GM21390 (cell line): ENCODE data around the gene RTTN.
"Not testable (repeated sequence)": the region's sequence is repeated elsewhere in the genome, so short reads cannot be mapped to it uniquely, and the experiment has no call there.

Source experiments
- ATAC-seq: cut with Tn5 transposase; IDR thresholded peaks from one replicate; pipeline ENCODE4 v1.9.1; 2021; ENCODE audit not compliant: unreplicated experiment

Gene RTTN

DNA sequence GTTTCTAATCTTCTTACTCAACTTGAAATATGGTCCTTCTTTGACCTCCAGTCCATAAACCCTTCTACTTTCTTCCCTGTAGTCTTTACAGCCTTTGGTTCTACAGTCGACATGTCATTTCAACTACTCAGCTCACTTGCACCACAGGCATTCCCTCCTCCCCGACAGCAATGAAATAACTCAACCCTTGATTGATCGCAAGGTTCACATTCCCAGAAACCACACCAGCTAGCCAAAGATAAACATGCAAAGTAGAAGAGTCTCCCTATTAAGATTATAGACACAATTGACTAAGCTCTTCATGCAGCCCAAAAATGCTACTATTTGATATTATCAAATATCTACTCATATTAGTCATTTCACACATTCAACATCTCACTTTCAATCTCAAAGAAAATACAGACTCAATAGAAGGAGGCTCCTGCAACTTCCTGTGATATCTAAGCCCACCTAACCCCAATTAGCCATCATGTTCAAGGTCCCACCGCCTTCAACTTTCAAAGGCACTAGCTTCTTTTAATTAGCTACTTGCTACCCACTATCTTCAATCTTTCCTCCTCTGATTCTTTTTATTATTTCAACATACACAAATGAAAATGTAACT, 50.8 kb downstream of the RTTN start:
- no peak for ATAC-seq

DNA sequence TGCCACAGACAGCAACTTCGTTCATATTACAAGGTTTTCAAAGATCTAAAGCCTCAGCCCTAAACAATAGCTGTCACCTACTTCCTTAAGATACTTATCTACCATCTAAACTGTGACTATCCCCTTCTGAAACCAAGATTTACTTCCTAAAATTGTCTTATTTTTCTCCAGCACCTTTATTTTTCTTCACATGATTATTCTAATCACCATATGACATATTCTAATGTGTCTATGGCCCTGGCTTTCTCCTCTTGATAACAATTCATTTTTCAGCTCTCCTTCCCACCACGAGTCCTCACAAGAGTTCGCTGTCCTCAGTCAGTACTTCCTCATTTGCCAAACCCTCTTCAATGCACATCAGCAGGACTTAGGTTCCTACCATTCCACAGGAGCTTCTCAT, 53.9 kb downstream of the RTTN start:
- peak; percentile 47 for ATAC-seq

DNA sequence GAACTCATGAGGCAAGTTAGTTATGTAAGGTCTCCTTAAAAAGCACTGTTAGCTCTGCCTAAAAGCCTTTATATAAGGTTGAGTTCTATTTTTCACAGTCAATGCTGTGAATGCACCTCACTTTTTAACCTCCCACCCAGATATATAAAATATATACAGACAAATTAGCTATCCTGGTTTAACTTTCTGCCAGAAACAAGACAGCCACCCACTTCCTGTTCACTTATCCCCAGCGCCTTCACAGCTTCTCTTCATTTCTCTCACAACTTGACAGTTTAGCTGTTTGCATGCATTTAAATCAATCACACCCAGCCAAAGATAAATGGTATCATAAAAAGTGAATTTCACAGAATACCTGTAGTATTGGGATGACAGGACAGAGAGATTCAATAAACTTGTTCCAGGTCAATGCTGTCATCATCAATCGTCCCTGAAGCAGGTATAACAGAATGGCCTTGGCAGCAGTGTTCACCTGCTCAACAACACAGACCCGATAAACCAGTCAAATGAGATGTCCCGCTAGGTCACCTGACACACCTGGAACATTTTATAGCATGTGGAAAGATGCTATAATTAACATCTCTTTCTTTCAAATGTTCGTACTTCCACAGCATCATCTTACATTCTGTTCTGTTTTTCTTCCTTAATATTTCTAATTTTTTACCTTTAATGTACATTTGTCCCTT, 55.7 kb downstream of the RTTN start:
- ATAC-seq: no peak

DNA sequence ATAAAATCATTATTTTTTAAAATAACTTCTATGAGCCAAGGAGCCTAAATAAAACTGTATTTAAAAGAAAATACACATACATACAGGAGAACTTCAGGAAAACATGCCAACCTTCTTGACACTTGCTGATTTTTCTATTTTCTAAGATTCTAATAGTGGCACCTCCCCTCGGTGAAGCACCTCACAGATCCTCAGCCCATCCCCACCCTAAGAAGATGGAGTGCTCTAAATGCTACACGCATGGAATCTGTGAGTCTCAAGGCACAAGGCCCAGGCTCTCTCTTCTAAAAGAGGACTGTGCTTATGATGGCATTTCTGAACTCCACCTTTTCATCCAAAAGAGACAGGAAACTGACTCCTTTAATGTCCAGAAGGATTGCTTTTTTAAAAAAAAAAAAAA, 56.3 kb downstream of the RTTN start:
- ATAC-seq: no peak

DNA sequence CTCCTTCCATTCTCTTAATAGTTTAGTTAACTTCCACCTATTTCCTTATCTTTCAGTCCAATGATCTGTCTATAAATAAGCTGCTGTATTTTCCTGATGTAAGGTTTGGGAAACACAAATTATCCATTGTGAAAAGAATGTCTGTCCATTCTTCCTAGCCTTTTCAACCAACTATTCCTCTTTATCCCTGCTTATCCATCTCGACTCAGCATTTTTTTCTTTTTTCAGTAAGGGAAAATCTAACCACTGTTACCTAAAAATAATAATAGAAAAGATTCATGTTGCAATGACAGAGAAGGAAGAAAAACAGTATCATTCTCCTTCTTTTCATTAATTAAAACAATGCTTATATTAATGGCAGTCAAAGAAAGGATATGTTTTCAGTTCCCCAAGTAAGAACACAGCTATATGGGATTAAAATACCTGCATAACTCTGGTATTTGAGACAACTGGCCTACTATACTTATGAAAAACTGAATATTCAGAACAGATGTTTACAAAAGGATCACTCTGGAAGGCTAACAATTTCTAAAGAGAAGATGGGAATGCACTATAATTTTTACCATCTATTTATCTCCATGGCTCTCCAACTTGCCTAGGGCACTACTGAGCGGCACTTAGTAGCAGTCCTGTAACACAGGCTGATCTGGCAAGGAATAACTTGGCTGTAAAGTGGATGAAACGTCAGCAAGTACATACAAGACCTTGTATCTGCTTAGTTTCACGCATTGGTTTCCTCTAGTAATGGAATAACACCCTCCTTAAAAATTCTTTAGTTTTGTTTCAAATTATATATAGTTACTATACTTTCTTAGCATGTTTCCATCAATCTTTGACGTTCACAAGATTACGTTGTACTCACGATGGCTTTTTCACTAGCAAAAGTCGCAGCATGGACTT, 57.2 kb downstream of the RTTN start:
- no peak for ATAC-seq

DNA sequence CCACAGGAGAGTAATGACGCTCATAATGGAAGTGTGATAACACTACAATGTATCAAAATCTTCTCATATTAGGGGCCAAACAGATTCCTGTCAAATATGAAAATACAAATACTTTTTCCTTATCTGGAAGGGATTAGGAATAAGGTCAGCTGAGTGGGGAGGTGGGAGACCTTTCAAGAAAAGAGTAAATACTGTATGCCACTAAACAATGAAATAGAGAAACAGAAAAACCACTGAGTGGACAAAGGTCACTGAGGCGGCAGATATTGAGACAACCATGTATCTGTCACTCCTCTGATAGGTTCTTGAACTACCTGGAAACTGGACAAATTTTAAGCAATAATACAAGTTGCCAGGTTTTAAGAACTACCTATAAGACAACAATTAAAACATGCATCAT, 59.3 kb downstream of the RTTN start:
- ATAC-seq: no peak

DNA sequence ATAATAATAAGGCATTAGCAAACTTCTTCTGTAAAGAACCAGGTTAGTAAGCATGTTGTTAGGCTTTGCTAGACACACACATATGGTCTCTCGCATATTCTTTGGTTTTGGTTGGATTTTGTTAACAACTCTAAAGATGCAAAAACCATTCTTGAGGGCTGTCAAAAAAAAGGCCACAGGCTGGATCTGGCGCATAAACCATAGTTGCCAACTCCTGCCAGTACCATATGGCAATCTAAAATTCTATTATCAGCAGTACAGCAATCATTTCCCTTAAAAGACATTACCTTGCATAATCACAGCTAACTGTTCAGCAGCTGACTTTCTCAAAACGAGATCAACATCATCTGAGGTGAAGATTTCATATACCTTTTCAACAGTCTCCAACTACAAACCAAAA, 63.5 kb downstream of the RTTN start:
- ATAC-seq: no peak

DNA sequence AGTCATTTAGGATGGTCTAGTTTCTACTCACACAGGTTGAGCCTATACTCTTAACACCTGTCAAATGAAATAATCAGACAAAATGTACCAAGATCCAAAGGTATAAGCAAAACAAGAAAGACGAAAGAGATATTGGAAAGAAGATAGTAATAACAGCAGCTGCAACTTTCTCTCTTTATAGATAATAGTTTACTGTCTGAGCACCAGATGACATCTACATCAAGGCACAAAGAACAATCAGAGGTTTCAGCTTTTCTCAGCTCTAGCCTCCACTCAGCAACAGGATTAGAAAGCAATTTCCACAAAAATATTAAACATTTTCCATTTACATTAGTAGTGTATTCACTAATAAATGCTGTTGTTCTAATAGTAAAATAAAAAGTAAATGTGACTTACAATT, 66.3 kb downstream of the RTTN start:
- ATAC-seq: no peak

DNA sequence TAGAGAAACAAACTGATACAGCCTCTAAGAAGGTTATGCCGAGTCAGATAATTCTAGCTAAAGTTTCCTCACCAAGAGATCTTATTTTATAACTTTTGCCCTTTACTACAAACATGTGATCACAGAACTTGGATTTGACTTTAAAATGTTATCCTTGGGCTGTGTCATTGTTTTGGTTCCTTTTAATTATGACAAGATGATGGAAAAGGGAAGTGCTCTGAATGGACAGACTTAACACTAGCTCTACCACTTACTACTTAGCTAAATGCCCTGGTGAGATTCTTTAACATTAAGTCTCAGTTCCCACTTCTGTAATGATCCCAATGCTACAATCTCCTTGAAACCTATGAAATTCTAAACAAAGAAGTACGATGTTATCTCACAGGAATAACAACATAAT, 69.9 kb downstream of the RTTN start:
- no peak for ATAC-seq

DNA sequence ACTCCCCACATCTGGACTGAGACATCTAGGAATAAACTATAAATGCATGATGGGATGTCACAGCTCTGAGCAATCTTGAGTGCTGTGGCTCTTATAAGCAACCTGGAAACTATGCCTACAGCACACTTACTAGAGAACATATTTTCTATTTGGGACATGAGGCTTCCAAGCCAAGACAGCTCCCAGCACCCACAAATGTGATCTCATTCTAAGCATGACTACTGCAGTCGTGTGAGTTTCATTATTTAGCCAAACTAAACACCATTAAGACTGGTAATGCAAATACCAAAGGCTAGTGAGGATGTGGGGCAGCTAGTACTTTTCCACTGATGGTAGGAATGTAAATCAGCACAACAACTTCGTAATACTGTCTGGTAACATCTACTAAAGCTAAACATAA, 72.5 kb downstream of the RTTN start:
- ATAC-seq: no peak

DNA sequence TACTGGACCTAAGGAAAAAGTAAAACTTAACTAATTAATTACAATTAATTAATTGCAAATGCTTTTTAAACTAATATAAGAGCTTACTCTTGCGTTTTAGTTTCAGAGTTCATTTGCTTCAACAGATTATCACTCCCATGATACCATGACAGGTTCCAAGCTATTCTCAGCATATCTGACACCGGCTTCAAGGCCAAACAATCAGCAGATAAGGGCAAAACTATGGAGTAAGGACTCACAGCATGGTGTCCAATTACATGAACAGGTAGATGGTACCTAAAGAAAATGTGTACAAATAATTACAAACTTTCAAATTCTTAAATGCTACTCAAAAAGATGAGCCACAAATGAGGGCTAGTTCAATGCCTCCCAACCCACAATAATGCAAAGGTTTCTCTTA, 77.2 kb downstream of the RTTN start:
- no peak for ATAC-seq

DNA sequence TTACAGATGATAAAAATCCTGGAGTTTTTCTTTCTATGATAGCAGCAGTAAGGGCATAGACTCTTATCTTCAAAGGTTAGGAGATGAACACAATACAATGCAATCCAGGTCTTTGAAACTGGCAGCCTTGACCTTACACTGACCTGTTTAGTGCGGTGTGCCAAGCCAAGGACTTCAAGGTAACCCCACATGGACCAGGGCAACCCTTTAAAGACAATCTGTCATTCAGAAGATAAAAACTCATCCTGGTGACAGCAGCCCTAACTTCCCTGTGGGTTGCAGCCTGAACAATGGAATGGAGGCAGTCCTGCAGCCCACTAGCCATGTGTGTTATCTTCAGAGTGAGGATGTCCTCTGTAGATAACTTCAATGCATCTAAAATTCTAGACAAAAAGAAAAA, 78.1 kb downstream of the RTTN start:
- no peak for ATAC-seq

DNA sequence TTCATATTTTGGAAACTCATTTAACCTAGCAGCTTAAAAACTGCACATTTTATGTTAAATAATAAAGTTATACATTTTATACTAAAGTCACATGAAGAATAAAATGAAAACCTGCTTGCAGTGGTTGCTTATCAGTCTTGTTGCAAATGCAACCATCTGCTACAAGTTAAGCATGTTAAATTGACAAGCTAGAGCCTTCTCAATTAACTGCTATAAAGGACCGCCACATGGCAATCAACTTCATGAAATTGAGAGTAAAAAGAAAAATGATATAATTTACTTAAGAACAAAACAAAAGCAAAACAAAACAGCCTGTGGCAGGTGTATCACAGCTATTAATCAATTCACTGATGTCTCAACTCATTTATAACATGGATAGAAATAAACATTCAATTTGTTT, 78.7 kb downstream of the RTTN start:
- ATAC-seq: no peak

DNA sequence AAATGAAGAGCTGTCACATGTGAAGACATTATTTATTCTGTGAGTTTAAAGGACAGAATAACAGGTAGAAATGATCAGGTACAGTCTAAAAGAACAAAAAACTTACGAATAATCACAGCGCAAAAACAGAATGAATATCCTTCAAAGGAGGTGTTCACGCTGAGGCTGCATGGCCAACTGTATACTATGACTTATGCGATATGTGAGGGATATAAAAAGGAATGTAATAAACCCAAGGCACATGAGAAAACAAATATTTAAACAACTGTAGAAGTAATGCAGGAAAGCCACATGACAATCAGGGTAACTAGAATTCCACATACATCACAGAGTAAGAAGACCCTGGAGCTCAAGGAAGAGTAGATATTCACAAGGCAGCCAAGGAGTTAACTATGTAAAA, 81.3 kb downstream of the RTTN start:
- ATAC-seq: no peak

DNA sequence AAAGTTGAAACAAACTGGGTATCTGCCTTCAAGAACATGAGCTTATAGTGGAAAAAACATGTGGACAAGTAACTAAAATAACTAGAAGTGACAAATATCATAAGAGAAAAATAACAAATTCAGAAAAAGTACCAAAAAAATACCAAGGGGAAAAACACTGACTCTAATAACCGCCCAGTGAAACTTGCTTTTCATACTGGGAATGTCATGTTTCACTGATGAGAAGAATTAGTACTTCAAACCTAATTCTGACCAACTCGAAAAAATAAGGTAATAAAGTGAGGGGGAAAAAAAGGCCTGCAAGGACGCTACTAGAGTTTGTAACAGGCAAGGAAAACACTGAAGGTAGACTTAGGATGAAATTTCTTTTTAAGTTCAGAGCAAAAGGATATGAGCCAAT, 83.6 kb downstream of the RTTN start:
- ATAC-seq: peak; percentile 49

DNA sequence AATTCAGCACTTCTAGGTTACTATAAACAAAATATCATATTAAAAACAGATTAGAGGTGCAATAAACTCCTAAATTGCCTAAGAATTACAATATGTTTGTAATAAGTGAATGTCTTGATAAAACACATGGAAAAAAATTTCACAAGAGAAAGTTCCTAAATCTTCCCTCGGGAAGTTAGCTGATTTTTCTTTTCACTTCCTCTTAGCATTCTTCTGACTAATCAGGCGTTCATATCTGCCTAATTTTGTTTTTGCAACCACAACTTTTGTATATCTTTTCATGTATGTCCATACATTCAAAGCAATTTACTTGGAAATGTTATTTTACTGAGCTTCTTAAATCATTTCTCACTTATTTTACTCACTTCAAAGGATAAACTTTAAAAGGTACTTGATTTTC, 88.5 kb downstream of the RTTN start:
- no peak for ATAC-seq

DNA sequence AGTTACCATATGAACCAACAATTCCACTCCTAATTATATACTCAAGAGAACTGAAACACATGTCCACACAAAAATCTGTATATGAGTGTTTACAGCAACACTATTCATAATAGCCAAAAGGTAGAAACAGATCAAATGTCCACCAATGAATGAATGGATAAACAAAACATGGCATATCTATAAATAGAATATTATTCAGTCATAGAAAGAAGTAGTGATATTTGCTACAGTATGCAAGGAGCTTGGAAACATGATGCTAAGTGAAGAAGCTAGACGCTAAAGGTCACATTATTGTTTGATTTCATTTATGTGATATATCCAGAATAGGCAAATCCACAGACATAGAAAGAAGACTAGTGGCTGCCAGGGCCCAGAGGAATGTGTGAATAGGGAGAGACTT, 92.0 kb downstream of the RTTN start:
- no peak for ATAC-seq

DNA sequence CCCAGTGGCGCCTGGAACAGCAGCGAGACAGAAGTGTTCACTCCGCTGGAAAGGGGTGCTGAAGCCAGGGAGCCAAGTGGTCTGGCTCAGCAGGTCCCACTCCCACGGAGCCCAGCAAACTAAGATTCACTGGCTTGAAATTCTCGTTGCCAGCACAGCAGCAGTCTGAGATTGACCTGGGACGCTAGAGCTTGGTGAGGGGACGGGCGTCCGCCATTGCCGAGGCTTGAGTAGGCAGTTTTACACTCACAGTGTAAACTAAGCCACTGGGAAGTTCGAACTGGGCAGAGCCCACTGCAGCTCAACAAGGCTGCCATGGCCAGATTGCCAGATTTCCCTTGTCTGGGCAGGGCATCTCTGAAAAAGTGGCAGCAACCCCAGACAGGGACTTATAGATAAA, 94.8 kb downstream of the RTTN start:
- no peak for ATAC-seq

DNA sequence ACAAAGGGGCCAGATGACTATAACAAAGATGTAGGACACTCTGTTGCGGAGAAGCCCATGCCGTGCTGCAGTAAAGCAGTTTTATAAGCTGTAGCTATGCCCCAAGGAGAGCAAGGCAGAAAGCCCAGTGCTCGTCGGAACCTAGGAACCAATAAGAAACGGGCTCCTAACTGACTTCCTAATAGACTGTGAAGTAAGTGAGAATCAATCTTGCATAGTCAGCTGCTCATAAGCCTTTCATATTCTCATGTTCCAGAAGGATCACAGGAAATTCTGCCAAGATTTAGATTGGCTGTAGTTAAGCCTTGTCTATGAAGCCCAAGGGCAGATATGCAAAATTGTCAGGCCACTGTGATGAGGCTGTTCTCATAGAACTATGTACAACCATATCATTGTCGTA, 98.4 kb downstream of the RTTN start:
- no peak for ATAC-seq

DNA sequence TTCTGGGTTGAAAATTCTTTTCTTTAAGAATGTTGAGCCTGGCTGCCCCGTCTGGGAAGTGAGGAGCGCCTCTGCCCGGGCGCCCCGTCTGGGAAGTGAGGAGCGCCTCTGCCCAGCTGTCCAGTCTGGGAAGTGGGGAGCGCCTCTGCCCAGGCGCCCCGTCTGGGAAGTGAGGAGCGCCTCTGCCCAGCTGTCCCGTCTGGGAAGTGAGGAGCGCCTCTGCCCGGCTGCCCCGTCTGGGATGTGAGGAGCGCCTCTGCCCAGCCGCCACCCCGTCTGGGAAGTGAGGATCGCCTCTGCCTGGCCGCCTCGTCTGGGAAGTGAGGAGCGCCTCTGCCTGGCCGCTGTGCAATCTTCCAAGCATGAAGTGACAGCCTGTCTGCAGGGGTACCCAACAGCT, 102.6 kb downstream of the RTTN start:
- not testable (repeated sequence) for ATAC-seq

DNA sequence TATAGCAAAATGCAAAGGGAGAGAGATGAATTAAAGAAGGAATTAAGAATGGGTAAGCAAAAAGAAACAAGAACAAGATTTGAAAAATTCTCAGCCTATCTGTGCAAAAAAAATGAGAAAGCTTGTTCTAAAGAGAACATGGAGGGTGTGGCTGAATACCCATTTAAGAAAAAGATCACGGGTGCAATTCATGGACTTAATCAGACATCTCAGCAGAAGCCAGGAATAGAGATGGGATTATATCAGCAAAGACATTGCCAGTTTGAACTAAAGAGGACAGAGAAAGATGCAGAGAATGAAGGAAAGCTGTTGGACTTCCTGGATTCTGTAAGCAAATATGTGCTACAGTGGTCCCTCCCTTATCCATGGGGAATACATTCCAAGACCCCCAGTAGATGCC, 115.6 kb downstream of the RTTN start:
- ATAC-seq: no peak

DNA sequence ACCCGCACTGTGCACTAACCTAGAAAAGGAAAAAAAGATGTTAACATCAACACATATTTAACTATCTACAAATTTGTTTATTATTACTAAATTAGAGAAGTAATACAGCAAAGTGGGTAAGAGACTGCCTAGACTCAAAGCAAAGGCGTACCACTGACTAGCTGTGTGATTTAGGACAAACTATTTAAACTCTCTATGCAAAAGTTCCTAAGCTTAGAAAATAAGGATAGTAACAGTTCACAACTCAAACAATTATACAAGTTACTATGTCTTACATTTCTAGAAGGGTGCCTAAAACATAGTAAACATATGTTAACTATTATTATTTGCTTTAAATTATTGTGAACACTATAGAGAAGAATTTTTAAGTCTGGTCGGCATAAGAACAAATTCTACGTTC, 119.4 kb downstream of the RTTN start:
- ATAC-seq: no peak
